GM10248 (cell line): Measurements from ENCODE around the gene ASXL1.

Experiments
- CTCF ChIA-PET: fragments of 300-600 bp; sonication (Branson Sonifier 250); formaldehyde crosslinking; extraction: SDS; loops from one replicate; lab custom pipeline; 2021; ENCODE audit warnings: antibody characterized with exemption; lab: Yijun Ruan, JAX
- POLR2A ChIA-PET: fragments of 350-650 bp; sonication (Branson Sonifier 250); formaldehyde crosslinking; extraction: SDS; loops from one replicate; lab custom pipeline; 2020; ENCODE audit warnings: antibody characterized with exemption; lab: Yijun Ruan, JAX
- DNase-seq: peaks from one replicate; pipeline ENCODE4 v3.0.0; 2012; ENCODE audit errors: extremely low spot score
- CTCF ChIP-seq: IDR thresholded peaks from 2 replicates; pipeline ENCODE4 v1.5.1; 2012; ENCODE audit warnings: mild to moderate bottlenecking, low read depth; ENCODE audit errors: extremely low read depth, missing control alignments, control extremely low read depth

ASXL1 gene

GRCh38 chr20:32439132-32439829 lies 81.2 kb downstream of the ASXL1 start:
- POLR2A ChIA-PET = no interaction called here
- CTCF ChIA-PET = interaction anchor here (1.0 to 1.7 kb wide), 7 partner anchors 10 to 351 kb away, joined by 3 to 7 read pairs (median 3); no protein-coding TSS in a partner anchor
- TF ChIP-seq CTCF = no peak
- no peak for DNase-seq

- no peak for DNase-seq
- ChIA-PET CTCF (interaction anchor here (0.6 to 1.7 kb wide), 10 partner anchors 9 to 376 kb away, joined by 3 to 7 read pairs (median 3); no protein-coding TSS in a partner anchor), POLR2A (no interaction called here)
- TF ChIP-seq CTCF = no peak
These were observed 82.1 kb downstream of the ASXL1 start for GRCh38 chr20:32440069-32440757.

- no peak for DNase-seq
- ChIA-PET POLR2A (no interaction called here), CTCF (interaction anchor here (0.8 to 1.7 kb wide), 4 partner anchors 9 to 237 kb away, joined by 3 to 4 read pairs (median 3); no protein-coding TSS in a partner anchor)
- no peak for TF ChIP-seq CTCF
These were observed 82.6 kb downstream of the ASXL1 start for GRCh38 chr20:32440758-32441078.

- ChIA-PET POLR2A (no interaction called here), CTCF (interaction anchor here (1.1 kb wide), 1 partner anchor 105 kb away, joined by 3 read pairs; no protein-coding TSS in a partner anchor)
- DNase-seq = no peak
- TF ChIP-seq CTCF = no peak
These were observed 83.5 kb downstream of the ASXL1 start for GRCh38 chr20:32441638-32442037.

- no peak for TF ChIP-seq CTCF
- no peak for DNase-seq
- CTCF ChIA-PET = interaction anchor here (1.0 to 2.0 kb wide), 5 partner anchors 9 to 23 kb away, joined by 3 to 13 read pairs (median 7); no protein-coding TSS in a partner anchor
- POLR2A ChIA-PET = no interaction called here
These were observed 84.7 kb downstream of the ASXL1 start for GRCh38 chr20:32442630-32443373.

- DNase-seq = no peak
- TF ChIP-seq CTCF = no peak
- ChIA-PET POLR2A (no interaction called here), CTCF (interaction anchor here (1.2 to 2.0 kb wide), 3 partner anchors 12 to 15 kb away, joined by 7 to 13 read pairs (median 7); no protein-coding TSS in a partner anchor)
These were observed 85.3 kb downstream of the ASXL1 start for GRCh38 chr20:32443386-32443974.
